IPS DF 4.7 (cell line): ENCODE data around the gene MCF2L.

ENCODE experiments used
- DNase-seq: peaks from one replicate; pipeline ENCODE4 v3.0.0-alpha.2; 2013; ENCODE audit warnings: low spot score; ENCODE audit errors: extremely low read depth

Gene MCF2L

GRCh38 chr13:112962911-112963625, 5.9 kb upstream of the MCF2L start:
- no peak for DNase-seq

GRCh38 chr13:112963641-112964040, 5.4 kb upstream of the MCF2L start:
- no peak for DNase-seq

- no peak for DNase-seq
These were observed 4.0 kb upstream of the MCF2L start for GRCh38 chr13:112964971-112965492.

GRCh38 chr13:112965573-112966115, 3.4 kb upstream of the MCF2L start:
- no peak for DNase-seq

- DNase-seq: no peak
These were observed 2.2 kb upstream of the MCF2L start for GRCh38 chr13:112966776-112967175.

GRCh38 chr13:112967686-112968379, 1.2 kb upstream of the MCF2L start:
- no peak for DNase-seq

GRCh38 chr13:112968380-112968909, 569 bp upstream of the MCF2L start:
- DNase-seq: no peak

GRCh38 chr13:112969692-112970338, 801 bp downstream of the MCF2L start:
- no peak for DNase-seq

GRCh38 chr13:112970552-112971287, 1.7 kb downstream of the MCF2L start:
- no peak for DNase-seq

- DNase-seq: no peak
These were observed 2.3 kb downstream of the MCF2L start for GRCh38 chr13:112971288-112971643.

GRCh38 chr13:112972258-112972657, 3.2 kb downstream of the MCF2L start:
- no peak for DNase-seq

- no peak for DNase-seq
These were observed 4.0 kb downstream of the MCF2L start for GRCh38 chr13:112972867-112973576.

- DNase-seq: no peak
These were observed 4.5 kb downstream of the MCF2L start for GRCh38 chr13:112973577-112973951.

- no peak for DNase-seq
These were observed 5.1 kb downstream of the MCF2L start for GRCh38 chr13:112974125-112974524.

- no peak for DNase-seq
These were observed 5.7 kb downstream of the MCF2L start for GRCh38 chr13:112974671-112975070.

GRCh38 chr13:112975401-112975939, 6.5 kb downstream of the MCF2L start:
- no peak for DNase-seq

GRCh38 chr13:112976526-112976925, 7.5 kb downstream of the MCF2L start:
- DNase-seq: no peak

GRCh38 chr13:112977091-112977490, 8.1 kb downstream of the MCF2L start:
- DNase-seq: no peak

GRCh38 chr13:112977525-112977924, 8.5 kb downstream of the MCF2L start:
- no peak for DNase-seq
